GM19455 (cell line): ENCODE measurements around the gene MED16.
"Not testable (repeated sequence)": the region's sequence is repeated elsewhere in the genome, so short reads cannot be mapped to it uniquely, and the experiment has no call there.

Experiments used
- ATAC-seq: cut with Tn5 transposase; IDR thresholded peaks from one replicate; pipeline ENCODE4 v1.9.1; 2021; ENCODE audit not compliant: unreplicated experiment

The MED16 gene

DNA sequence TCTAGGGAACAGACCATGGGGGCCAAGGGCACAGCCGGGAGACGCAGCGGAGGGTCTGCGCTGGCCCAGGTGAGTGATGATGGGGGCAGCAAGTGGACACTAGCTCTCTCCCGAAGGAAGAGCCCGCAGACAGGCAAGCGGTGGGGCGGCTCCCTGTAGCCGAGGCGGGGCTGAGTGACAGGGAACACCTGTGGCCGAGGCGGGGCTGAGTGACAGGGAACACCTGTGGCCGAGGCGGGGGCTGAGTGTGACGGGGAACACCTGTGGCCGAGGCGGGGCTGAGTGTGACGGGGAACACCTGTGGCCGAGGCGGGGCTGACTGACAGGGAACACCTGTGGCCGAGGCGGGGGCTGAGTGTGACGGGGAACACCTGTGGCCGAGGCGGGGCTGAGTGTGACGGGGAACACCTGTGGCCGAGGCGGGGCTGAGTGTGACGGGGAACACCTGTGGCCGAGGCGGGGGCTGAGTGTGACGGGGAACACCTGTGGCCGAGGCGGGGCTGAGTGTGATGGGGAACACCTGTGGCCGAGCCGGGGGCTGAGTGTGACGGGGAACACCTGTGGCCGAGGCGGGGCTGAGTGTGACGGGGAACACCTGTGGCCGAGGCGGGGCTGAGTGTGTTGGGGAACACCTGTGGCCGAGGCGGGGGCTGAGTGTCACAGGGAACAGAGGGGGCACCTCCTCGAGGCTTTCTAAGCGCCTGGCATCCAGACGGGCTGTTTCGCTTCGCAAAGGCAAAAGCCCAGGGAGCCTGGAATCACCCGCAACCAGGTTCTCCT lies 1.4 kb downstream of the MED16 start:
- ATAC-seq = not testable (repeated sequence)

DNA sequence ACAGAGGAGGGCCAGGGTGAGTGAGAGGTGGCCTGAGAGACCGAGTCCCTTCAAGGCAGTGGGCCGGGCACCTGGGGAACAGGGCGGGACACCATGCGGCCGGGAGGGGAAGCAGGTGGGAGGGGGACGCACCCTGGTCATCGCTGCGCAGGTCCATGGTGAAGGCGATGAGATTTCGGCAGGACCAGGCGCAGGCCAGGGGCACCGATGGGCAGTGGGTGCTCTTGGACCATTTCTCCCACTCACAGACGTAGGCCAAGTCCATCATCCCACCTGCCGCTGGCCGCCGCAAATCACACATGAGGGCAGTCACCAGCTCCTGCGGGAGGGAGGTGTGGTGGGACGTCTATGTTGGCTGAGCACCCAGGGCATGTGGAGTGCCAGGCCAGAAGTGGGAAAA lies 2.2 kb downstream of the MED16 start:
- ATAC-seq = no peak

DNA sequence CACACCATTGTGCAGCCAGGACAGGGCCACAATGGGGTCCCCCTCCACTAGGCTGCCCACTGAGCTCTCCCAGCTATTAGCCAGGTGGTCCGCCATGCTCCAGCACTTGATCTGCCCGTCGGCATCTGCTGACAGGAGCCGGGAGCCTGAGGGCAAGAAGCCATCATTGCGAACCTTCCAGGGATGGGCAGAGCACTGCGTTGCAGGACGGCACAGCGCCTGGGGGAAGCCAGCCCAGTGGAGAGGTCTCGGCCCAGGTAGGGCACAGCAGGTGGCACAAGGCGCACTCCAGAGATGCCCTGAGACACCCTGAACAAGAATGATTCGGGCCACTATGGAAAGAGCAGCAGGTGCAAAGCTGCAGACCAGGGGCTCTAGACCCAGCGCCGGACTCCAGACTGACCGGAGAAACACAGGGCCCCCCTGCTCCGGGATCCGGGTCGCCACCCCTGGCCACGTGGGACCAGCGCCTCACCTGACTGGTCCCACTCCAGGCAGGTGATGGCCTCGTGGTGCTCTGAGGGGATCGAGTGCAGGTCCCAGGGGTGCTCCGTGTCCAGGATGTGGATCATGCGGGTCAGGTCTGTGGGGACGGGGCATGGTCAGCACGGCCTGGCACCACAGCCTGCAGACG lies 3.2 kb downstream of the MED16 start:
- no peak for ATAC-seq

GRCh38 chr19:888581-889385 lies 4.2 kb downstream of the MED16 start:
- ATAC-seq = no peak

- ATAC-seq = no peak
These were observed 5.4 kb downstream of the MED16 start for GRCh38 chr19:887599-887998.

GRCh38 chr19:887072-887471 lies 5.9 kb downstream of the MED16 start:
- ATAC-seq = no peak

DNA sequence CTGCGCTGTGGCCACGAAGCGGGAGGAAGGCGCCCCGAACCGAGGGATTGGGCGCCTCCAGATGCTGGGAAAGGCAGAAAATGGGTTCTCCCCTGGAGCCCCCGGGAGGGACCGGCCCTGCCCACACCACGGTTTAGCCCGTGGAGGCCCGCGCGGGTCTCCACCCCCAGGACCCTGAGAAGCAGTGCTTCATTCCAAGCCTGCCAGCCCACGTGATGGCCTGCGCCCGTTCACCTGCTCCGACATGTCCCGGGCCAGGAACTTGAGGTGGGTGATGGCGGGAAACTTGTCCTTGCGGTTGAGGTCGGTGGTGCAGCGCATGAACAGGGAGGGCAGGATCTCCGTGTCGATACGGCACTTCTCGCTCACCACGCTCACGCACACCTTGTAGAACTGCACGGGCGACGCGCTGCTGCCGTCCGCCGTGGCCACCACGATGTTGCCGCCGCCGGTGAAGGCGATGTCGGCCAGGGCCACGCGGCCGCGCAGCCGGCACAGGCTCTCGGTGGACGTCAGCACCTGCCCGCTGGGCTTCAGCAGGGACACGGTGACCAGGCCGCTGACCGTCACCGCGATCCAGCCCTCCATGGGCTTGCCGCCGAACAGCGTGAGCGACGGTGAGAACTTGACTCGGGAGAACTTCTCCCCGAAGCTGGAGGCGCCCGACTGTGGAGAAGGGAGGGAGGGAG lies 7.3 kb downstream of the MED16 start:
- no peak for ATAC-seq

DNA sequence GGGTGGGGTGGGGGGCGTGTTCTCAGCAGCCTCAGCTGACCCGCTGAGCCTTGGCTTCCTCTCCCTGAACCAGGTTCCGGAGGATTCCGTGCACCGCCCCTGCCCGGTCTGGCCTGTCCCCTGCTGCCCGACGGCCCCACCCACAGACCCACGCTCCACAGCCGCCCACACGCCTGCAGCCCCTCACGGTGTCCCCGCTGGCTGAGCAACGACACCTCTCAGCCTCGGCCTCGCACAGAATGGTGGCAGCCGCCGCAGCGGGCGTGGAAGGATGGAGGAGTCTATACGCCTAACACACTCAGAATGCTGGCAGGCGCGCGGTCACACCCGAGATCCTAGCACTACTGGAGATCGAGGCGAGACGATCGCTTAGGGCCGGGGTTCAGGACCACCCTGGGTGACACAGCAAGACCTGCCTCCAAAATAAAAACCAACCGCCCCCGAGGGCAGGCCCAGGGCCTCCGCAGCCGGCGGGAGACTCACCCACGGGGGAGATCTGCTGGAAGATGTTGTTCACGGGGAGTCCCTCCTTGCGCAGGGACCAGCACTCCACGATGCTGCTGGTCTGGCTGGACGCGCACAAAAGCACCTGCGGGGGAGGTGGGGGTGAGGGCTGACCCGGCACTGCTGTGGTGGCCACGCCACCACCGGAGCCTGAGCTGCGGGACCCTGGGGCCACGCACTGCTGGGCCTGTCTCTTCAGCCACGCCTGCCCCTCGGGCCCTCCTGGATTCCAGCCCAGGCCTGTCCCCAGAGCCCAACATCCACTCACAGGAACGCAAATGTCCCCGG lies 8.4 kb downstream of the MED16 start:
- no peak for ATAC-seq

DNA sequence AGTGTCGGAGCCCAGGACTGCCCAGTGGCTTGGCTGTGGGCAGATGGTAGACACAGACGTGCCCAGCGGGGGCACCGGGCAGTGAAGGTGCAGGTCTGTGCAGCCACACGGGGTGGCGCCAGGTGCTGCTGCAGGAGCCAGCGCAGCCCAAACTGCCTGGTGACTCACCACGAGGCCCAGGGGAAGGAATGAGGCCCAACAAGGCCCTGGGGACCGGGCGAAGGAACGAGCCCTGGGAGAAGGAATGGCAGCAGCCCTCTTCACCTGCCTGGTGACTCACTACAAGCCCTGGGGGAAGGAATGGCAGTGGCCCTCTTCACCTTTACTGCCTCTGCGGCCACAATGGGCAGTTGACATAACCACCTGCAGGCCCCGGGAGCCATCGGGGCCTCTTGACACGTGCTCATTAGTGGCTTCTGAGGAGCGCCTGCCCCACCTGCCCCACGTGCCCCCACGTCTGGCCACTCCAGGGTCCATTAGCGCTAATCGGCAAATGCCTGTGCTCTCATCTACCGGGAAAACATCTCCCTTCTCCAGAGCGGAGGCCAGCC lies 9.3 kb downstream of the MED16 start:
- ATAC-seq = no peak

DNA sequence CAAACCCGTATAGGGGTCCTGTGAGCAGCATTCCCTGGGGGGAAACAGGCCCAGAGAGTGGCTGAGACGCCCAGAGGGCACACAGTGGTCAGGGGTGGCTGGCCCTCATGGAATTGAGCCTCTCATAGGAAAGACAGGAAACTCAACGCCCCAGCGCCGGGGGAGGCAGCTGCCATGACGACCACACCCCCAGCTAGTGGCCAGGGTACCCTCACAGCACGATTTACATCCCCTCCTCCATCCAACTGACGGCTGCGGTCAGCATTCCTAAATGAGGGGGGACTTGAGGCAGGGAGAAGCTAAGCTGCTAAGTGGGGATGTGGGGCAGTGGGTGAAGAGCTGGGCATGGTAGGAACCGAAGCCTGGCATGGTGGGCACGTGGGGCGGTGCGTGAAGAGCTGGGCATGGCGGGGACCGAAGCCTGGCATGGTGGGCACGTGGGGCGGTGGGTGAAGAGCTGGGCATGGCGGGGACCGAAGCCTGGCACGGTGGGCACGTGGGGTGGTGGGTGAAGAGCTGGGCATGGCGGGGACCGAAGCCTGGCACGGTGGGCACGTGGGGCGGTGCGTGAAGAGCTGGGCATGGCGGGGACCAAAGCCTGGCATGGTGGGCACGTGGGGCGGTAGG lies 10.0 kb downstream of the MED16 start:
- ATAC-seq = no peak

DNA sequence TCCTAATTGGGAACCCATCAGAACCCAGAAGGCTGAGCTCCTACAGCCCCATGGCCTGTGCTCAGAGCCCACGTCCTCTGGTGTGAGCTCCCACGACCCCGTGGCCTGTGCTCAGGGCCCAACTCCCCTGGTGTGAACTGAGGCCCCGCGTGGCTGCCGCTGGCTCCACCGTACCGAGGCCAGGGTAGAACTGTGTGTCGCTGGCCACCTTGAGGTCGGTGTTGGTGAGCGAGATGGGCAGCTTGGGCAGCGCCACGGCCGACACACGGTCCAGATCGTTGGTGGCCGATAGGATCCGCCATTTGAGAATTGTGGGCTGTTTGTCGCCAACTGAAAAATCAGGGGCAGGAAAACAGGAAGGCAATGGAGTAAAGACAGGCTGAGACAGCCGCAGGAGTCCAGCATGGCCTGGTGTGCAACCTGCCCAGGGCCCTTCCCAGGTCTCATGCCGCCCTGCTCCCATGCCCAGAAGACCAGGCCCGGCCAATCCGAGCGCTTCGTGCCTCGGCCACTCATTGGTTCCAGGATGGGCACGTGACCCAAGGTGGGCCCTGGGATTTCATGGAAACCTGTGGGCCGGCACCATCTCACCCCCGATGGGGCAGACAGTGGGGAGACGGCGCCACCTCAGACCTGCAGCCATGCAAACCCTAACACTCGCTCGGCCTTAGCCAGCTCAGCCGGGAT lies 11.5 kb downstream of the MED16 start:
- ATAC-seq = no peak

GRCh38 chr19:879711-880438 lies 13.1 kb downstream of the MED16 start:
- no peak for ATAC-seq

DNA sequence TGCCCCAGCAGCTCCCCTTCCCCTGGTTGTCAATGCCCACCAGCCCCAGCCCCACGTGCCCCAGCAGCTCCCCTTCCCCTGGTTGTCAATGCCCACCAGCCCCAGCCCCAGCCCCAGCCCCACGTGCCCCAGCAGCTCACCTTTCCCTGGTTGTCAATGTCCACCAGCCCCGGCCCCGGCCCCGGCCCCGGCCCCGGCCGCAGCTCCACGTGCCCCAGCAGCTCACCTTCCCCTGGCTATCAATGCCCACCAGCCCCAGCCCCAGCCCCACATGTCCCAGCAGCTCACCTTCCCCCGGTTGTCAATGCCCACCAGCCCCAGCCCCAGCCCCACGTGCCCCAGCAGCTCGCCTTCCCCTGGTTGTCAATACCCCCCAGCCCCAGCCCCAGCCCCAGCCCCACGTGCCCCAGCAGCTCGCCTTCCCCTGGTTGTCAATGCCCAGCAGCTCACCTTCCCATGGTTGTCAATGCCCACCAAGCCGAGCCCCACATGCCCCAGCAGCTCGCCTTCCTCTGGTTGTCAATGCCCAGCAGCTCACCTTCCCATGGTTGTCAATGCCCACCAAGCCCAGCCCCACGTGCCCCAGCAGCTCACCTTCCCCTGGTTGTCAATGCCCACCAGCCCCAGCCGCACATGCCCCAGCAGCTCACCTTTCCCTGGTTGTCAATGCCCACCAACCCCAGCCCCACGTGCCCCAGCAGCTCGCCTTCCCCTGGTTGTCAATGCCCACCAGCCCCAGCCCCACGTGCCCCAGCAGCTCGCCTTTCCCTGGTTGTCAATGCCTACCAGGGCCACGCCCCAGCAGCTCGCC lies 14.0 kb downstream of the MED16 start:
- not testable (repeated sequence) for ATAC-seq

DNA sequence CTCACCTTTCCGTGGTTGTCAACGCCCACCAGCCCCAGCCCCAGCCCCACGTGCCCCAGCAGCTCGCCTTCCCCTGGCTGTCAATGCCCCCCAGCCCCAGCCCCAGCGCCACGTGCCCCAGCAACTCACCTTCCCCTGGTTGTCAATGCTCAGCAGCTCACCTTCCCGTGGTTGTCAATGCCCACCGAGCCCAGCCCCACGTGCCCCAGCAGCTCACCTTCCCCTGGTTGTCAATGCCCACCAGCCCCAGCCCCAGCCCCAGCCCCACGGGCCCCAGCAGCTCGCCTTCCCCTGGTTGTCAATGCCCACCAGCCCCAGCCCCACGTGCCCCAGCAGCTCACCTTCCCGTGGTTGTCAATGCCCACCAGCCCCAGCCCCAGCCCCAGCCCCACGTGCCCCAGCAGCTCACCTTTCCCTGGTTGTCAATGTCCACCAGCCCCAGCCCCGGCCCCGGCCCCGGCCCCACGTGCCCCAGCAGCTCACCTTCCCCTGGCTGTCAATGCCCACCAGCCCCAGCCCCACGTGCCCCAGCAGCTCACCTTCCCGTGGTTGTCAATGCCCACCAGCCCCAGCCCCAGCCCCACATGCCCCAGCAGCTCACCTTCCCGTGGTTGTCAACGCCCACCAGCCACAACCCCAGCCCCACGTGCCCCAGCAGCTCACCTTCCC lies 14.9 kb downstream of the MED16 start:
- not testable (repeated sequence) for ATAC-seq

- ATAC-seq = no peak
These were observed 16.1 kb downstream of the MED16 start for GRCh38 chr19:876780-877314.

DNA sequence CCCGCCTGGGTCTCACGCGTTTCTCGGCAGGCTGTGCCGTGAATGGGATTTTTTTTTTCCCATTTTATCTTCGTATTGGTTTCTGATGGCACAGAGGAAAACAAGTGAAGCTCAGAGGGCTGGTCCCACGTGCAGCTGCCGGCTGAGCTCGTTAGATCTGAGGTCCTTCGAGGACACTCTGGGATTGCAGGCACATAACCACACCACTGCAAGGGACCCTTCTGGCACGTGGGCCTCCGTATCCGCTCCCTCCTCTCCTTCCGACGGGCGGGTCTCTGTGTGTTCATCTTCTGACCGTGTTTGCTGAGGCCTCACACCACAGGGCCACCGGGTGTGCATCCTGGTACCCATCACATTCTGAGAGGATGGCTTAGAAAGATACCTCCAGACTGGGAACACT lies 16.9 kb downstream of the MED16 start:
- ATAC-seq = no peak
